GM19239 (cell line): Measurements from ENCODE around the gene TEKT5.
"Not testable (repeated sequence)": the region's sequence is repeated elsewhere in the genome, so short reads cannot be mapped to it uniquely, and the experiment has no call there.

ENCODE experiments used
- DNase-seq: peaks from one replicate; pipeline ENCODE4 v3.0.0; 2011; ENCODE audit warnings: low spot score; ENCODE audit not compliant: insufficient read length
- FAIRE-seq: peaks from 2 replicates; lab custom pipeline; 2011; peaks lifted over from hg19 to GRCh38; lab: Jason Lieb, UNC

Gene TEKT5

GRCh38 chr16:10662212-10662611 lies 32.5 kb downstream of the TEKT5 start:
- DNase-seq, result no peak
- no peak for FAIRE-seq

- FAIRE-seq (no peak), DNase-seq (no peak)
Observed at GRCh38 chr16:10661737-10662136, 33.0 kb downstream of the TEKT5 start.

- no peak for FAIRE-seq
Observed at GRCh38 chr16:10660950-10661635, 33.6 kb downstream of the TEKT5 start.

GRCh38 chr16:10658943-10659342 lies 35.8 kb downstream of the TEKT5 start:
- DNase-seq, result no peak
- FAIRE-seq, result no peak

More at GRCh38 chr16:10660950-10661635, 33.6 kb downstream of the TEKT5 start:
- no peak for DNase-seq

- FAIRE-seq, result no peak
Observed at GRCh38 chr16:10657925-10658324, 36.8 kb downstream of the TEKT5 start.

GRCh38 chr16:10656618-10657017 lies 38.1 kb downstream of the TEKT5 start:
- FAIRE-seq (no peak), DNase-seq (no peak)

More at GRCh38 chr16:10657925-10658324, 36.8 kb downstream of the TEKT5 start:
- no peak for DNase-seq

- FAIRE-seq, result no peak
Observed at GRCh38 chr16:10655415-10655977, 39.2 kb downstream of the TEKT5 start.

GRCh38 chr16:10654592-10655414 lies 39.9 kb downstream of the TEKT5 start:
- FAIRE-seq (no peak), DNase-seq (no peak)

More at GRCh38 chr16:10655415-10655977, 39.2 kb downstream of the TEKT5 start:
- no peak for DNase-seq

GRCh38 chr16:10652730-10653590 lies 41.8 kb downstream of the TEKT5 start:
- FAIRE-seq (no peak), DNase-seq (no peak)

GRCh38 chr16:10649098-10649497 lies 45.6 kb downstream of the TEKT5 start:
- FAIRE-seq, DNase-seq: not testable (repeated sequence)

- FAIRE-seq (no peak), DNase-seq (no peak)
Observed at GRCh38 chr16:10647721-10648296, 46.9 kb downstream of the TEKT5 start.

GRCh38 chr16:10647264-10647720 lies 47.4 kb downstream of the TEKT5 start:
- DNase-seq, result no peak
- no peak for FAIRE-seq

GRCh38 chr16:10646581-10647263 lies 48.0 kb downstream of the TEKT5 start:
- DNase-seq, result no peak

GRCh38 chr16:10646228-10646580 lies 48.5 kb downstream of the TEKT5 start:
- no peak for DNase-seq
- no peak for FAIRE-seq

More at GRCh38 chr16:10646581-10647263, 48.0 kb downstream of the TEKT5 start:
- FAIRE-seq, result no peak

GRCh38 chr16:10644092-10644491 lies 50.6 kb downstream of the TEKT5 start:
- no peak for FAIRE-seq

GRCh38 chr16:10642964-10643363 lies 51.8 kb downstream of the TEKT5 start:
- DNase-seq (no peak), FAIRE-seq (no peak)

More at GRCh38 chr16:10644092-10644491, 50.6 kb downstream of the TEKT5 start:
- no peak for DNase-seq

- DNase-seq (no peak), FAIRE-seq (no peak)
Observed at GRCh38 chr16:10641953-10642949, 52.5 kb downstream of the TEKT5 start.

GRCh38 chr16:10641555-10641952 lies 53.2 kb downstream of the TEKT5 start:
- FAIRE-seq (no peak), DNase-seq (no peak)
